ENCODE data around the gene MARCO.
"Not testable (repeated sequence)": the region's sequence is repeated elsewhere in the genome, so short reads cannot be mapped to it uniquely, and the experiment has no call there.

MARCO gene

DNA sequence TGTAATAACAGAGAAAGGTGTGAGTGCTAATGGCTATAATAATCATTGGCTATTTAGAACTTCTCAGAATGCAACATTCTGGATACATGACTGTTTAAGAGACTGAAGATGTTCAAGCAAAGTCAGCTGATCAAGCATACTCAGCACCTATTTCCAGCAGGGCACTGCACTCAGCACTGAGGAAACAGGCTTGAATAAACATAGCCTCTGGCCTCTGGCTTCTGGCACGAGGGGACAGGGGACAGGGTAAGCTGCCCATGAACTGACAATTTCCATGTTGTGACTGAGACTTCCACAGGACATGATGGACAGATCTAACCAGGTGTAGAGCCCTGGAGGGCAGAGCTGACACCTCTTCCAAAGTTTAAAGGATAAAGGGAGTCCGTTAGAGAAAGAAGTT lies 1.3 kb downstream of the MARCO start:
- Histone ChIP-seq H3K4me1 (ENCODE audit: insufficient read depth, low read length) (no peaks in the 10 kb centered on the region), H3K9me3 (ENCODE audit: insufficient read depth, low read length, severe bottlenecking) (no peaks in the 10 kb centered on the region), H4K20me1 (ENCODE audit: insufficient read depth, low read length) (no peaks in the 10 kb centered on the region), H2AFZ (ENCODE audit: low read depth, low read length) (no peak overlapping the region), H3K9ac (ENCODE audit: low read depth, low read length) (no peak overlapping the region), H3K36me3 (ENCODE audit: insufficient read depth, low read length) (no peaks in the 10 kb centered on the region), H3K27ac (ENCODE audit: low read length) (no peak overlapping the region), H3K79me2 (ENCODE audit: insufficient read depth, low read length) (no peaks in the 10 kb centered on the region), H3K4me2 (ENCODE audit: insufficient read depth, low read length) (no peak overlapping the region), H3K27me3 (ENCODE audit: insufficient read depth, low read length, poor library complexity) (peaks cover 6% of the 10 kb centered on the region), H3K4me3 (ENCODE audit: low read depth in 1 of 2, low read length in 2 of 2) (no peak overlapping the region)
- ATAC-seq (ENCODE audit: insufficient read depth, low read depth): no peak
- DNase-seq: no peak
- TF ChIP-seq, protein P1, sequence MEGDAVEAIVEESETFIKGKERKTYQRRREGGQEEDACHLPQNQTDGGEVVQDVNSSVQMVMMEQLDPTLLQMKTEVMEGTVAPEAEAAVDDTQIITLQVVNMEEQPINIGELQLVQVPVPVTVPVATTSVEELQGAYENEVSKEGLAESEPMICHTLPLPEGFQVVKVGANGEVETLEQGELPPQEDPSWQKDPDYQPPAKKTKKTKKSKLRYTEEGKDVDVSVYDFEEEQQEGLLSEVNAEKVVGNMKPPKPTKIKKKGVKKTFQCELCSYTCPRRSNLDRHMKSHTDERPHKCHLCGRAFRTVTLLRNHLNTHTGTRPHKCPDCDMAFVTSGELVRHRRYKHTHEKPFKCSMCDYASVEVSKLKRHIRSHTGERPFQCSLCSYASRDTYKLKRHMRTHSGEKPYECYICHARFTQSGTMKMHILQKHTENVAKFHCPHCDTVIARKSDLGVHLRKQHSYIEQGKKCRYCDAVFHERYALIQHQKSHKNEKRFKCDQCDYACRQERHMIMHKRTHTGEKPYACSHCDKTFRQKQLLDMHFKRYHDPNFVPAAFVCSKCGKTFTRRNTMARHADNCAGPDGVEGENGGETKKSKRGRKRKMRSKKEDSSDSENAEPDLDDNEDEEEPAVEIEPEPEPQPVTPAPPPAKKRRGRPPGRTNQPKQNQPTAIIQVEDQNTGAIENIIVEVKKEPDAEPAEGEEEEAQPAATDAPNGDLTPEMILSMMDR (IDR thresholded peaks at IDR 0.05; ENCODE audit: borderline replicate concordance, extremely low read depth, low read length, poor library complexity, severe bottlenecking): no peak
- TF ChIP-seq EZH2 (IDR thresholded peaks at IDR 0.05; ENCODE audit: borderline replicate concordance, low read depth, low read length, severe bottlenecking): no peak

- Histone ChIP-seq H3K27ac (ENCODE audit: low read length) (no peak overlapping the region), H3K4me2 (ENCODE audit: insufficient read depth, low read length) (no peak overlapping the region), H3K4me3 (ENCODE audit: low read depth in 1 of 2, low read length in 2 of 2) (no peak overlapping the region), H3K4me1 (ENCODE audit: insufficient read depth, low read length) (no peaks in the 10 kb centered on the region), H4K20me1 (ENCODE audit: insufficient read depth, low read length) (no peaks in the 10 kb centered on the region), H3K36me3 (ENCODE audit: insufficient read depth, low read length) (no peaks in the 10 kb centered on the region), H3K27me3 (ENCODE audit: insufficient read depth, low read length, poor library complexity) (peaks cover 6% of the 10 kb centered on the region), H3K9ac (ENCODE audit: low read depth, low read length) (no peak overlapping the region), H3K79me2 (ENCODE audit: insufficient read depth, low read length) (no peaks in the 10 kb centered on the region), H2AFZ (ENCODE audit: low read depth, low read length) (no peak overlapping the region), H3K9me3 (ENCODE audit: insufficient read depth, low read length, severe bottlenecking) (no peaks in the 10 kb centered on the region)
- no peak for TF ChIP-seq EZH2 (IDR thresholded peaks at IDR 0.05; ENCODE audit: borderline replicate concordance, low read depth, low read length, severe bottlenecking)
- TF ChIP-seq, protein P1 (IDR thresholded peaks at IDR 0.05; ENCODE audit: borderline replicate concordance, extremely low read depth, low read length, poor library complexity, severe bottlenecking): no peak
- no peak for ATAC-seq (ENCODE audit: insufficient read depth, low read depth)
- DNase-seq: no peak
Observed at GRCh38 chr2:118945881-118946280, 3.9 kb downstream of the MARCO start.

DNA sequence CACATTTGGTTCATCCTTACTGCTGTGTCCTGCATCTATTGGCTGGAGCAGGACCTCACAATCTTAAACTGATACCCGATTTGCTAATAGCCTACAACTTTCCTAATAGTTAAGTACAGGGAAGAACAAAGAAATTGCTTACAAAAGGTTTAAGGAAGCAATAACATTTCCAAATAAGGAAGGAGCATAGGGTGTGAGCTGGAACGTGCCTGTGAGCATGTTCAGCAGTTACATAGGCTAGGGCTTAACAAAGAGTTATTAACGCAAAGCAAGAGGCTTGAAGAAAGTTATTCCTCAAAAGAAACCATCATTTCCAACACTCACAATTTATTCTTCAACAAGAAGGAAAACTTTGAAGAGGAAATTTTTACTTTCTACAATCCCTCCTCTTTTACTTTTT lies 6.3 kb downstream of the MARCO start:
- H3K27ac ChIP-seq (ENCODE audit: low read length): not testable (repeated sequence)

DNA sequence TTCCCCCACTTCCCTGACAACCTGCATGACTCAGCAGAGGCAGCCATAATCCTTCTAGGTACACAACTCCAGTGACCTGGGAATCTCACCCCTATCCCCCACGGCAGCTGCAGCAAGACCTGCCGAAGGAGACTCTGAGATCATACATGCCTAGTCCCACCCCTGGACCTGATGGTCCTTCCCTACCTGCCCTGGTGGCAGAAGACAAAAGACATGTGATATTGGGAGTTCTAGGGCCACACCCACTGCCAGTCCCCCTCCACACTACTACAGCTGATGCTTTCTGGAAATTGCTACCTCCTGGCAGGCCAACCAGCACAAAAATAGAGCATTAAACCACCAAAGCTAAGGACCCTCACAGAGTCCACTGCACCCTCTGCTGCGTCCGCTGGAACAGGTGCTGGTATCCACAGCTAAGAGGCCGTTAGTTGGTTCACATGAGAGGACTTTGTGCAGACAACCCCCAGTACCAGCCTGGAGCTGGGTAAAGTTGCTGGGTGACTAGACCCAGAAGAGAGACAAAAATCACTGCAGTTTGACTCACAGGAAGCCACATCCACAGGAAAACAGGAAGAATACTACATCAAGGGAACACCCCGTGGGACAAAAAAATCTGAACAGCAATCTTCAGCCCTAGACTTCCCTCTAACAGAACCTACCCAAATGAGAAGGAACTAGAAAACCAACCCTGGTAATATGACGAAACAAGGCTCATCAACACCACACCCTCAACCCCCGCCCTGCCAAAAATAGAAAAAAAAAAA lies 12.5 kb downstream of the MARCO start:
- Histone ChIP-seq H3K79me2 (ENCODE audit: insufficient read depth, low read length) (no peaks in the 10 kb centered on the region), H4K20me1 (ENCODE audit: insufficient read depth, low read length) (no peaks in the 10 kb centered on the region), H3K4me1 (ENCODE audit: insufficient read depth, low read length) (no peaks in the 10 kb centered on the region), H3K27me3 (ENCODE audit: insufficient read depth, low read length, poor library complexity) (no peaks in the 10 kb centered on the region), H3K9me3 (ENCODE audit: insufficient read depth, low read length, severe bottlenecking) (no peaks in the 10 kb centered on the region), H3K36me3 (ENCODE audit: insufficient read depth, low read length) (no peaks in the 10 kb centered on the region), H3K9ac (ENCODE audit: low read depth, low read length) (no peak overlapping the region), H2AFZ (ENCODE audit: low read depth, low read length) (no peak overlapping the region), H3K4me3 (ENCODE audit: low read depth in 1 of 2, low read length in 2 of 2) (no peak overlapping the region), H3K27ac (ENCODE audit: low read length) (no peak overlapping the region), H3K4me2 (ENCODE audit: insufficient read depth, low read length) (no peak overlapping the region)
- DNase-seq (no peak), ATAC-seq (ENCODE audit: insufficient read depth, low read depth) (no peak)
- no peak for TF ChIP-seq EZH2 (IDR thresholded peaks at IDR 0.05; ENCODE audit: borderline replicate concordance, low read depth, low read length, severe bottlenecking)
- TF ChIP-seq, protein P1 (IDR thresholded peaks at IDR 0.05; ENCODE audit: borderline replicate concordance, extremely low read depth, low read length, poor library complexity, severe bottlenecking): no peak

More for the DNA sequence above, 6.3 kb downstream of the MARCO start:
- H3K79me2 ChIP-seq (ENCODE audit: insufficient read depth, low read length); H3K9me3 ChIP-seq (ENCODE audit: insufficient read depth, low read length, severe bottlenecking); H4K20me1 ChIP-seq (ENCODE audit: insufficient read depth, low read length); H3K36me3 ChIP-seq (ENCODE audit: insufficient read depth, low read length); H3K9ac ChIP-seq (ENCODE audit: low read depth, low read length); DNase-seq; ATAC-seq (ENCODE audit: insufficient read depth, low read depth); H3K4me3 ChIP-seq (ENCODE audit: low read depth in 1 of 2, low read length in 2 of 2); H3K27me3 ChIP-seq (ENCODE audit: insufficient read depth, low read length, poor library complexity); H2AFZ ChIP-seq (ENCODE audit: low read depth, low read length); H3K4me2 ChIP-seq (ENCODE audit: insufficient read depth, low read length); H3K4me1 ChIP-seq (ENCODE audit: insufficient read depth, low read length): not testable (repeated sequence)
